ENCODE results near the gene NDEL1.

NDEL1 gene

DNA sequence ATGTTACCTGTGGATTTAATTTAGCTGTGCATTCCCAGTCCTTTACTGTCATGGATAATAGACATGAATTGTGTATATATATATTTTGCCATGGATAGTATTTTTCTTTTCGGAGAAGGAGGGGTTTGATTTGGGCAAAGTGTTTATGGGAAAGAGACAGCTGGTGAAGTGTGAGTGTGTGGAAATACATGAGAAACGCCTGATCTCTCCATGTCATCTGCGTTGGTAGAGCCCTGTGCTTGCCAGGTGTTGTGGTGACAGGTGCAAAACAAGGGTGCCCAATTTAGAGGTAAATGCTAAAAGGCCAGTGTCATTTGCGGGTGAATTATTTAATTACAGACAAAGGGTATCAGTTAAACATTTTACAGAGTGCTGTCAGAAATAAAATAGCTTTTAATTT lies 23.4 kb downstream of the NDEL1 start:
- no peak for DNase-seq

DNA sequence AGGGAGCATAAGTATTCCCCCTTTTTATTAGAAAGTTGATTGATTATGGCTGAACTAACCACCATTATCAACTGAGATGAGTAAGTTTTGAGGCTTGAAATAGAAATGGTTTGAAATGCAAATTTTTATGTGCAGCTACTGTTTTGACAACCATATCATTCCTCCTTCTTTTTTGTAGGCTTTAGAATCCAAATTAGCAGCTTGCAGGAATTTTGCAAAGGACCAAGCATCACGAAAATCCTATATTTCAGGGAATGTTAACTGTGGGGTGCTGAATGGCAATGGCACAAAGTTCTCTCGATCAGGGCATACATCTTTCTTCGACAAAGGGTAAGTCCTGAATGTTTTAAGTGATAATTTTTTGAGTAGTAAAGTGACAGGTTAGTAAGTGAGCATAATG lies 24.1 kb downstream of the NDEL1 start:
- DNase-seq = no peak

DNA sequence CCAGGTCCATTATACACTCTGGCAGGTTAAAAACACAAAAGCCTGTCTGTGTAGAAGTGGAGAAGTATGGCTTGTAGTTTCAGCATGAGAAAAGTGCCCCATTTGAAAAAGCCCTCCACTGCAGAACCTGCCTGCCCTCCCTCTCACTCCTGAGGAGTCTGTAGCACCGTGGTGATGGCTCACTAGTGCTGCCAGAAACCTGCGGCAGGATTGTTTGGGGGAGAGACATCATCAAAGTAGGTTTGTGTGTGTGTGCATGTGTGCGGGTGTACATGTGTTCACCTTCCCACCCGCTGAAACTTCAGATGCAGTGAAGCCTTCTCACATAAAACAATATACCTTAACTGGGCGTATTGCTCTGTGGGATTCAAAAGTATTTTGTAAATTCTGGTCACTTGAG lies 26.9 kb downstream of the NDEL1 start:
- DNase-seq = no peak

DNA sequence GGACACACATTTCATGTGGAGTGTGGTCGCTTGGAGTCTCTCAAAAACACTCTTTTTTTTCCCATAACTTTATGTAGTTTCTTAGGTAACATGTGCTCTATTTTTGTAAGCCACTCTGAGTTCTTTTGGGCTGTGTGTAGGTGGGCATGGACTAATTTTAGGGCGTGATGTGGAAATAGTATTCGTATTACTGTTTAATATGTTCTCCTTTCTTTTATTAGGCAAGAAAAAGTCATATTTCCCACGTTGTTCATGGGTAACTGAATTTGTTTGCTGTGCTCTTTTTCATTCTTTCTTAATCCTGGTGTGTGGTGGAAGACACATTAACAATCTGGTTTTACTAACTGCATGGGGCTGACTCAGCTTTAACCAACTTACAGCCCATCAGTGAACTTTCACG lies 27.4 kb downstream of the NDEL1 start:
- no peak for DNase-seq

DNA sequence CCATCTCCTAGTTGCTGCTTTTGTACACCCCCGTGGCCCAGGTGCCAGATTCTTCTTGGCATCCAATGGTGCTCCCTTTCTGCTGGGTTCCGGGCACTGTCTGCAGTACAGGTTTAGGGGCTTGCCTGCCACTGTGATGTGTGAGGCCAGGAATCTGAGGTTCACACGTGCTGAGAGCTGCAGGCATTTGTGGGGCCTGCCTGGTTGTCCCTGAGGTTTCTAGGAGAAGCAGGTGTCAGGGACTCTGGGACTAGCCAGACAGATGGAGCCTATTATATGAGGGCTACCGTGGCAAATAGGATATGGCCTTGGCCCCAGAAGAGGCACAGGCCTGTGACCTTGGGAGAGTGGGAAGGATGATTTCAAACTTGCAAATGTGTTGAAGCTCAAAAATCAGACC lies 29.3 kb downstream of the NDEL1 start:
- DNase-seq = no peak

DNA sequence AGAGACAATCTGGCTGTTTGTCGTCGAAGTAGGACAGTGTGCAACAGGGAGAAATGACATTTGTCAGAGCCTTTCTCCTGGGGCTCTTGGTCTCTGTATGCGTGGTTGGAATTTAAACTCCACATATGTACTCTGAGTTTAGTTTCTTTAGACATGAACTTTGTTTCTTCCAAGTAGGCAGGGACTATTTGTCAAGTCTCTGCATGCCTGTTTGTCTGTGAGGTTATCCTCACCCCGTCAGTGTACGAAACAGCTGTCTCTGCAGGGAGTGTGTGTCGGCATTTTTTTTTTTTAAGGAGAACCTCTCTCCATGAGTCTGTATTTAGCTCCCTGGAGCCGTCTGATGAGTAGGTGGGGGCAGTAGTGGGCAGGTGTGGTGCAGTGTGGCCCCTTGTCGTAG lies 29.7 kb downstream of the NDEL1 start:
- no peak for DNase-seq

DNA sequence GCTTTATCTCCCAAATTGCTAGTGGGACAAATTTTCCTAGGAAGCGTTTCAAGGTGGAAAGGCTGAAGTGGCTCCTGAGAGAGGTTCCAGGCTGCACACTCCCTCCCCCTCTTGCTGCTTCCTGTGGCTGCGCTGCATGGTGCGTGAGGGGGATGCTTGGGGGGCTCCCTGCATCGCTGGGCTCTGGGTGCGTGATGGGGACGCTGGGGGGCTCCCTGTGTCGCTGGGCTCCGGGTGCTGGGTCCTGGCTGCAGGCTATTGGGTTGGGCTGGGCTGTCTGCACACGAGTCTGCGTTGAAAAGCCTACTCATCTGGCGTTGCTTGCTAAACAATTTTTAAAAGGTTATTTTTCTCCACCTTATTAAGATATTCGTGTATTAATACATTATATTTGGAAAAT lies 30.1 kb downstream of the NDEL1 start:
- no peak for DNase-seq

DNA sequence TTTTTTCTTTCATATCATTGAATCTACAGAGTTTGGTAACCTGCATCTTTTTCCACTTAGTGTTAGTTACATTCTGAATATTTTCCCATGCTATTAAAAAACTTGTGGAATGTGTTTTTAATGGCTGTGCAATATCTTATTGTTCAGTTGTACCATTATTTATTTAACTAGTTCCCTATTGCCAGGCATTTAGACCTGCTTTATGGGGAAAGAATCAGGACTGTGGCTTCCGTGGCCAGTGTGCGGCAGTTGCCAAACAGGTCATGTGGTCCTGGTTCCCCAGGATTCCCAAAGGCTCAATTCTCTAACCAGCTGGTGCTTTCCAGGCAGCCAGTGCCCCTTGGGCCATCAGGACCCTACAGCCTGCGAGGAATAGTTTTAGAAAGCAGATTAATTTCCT lies 30.8 kb downstream of the NDEL1 start:
- DNase-seq = no peak

DNA sequence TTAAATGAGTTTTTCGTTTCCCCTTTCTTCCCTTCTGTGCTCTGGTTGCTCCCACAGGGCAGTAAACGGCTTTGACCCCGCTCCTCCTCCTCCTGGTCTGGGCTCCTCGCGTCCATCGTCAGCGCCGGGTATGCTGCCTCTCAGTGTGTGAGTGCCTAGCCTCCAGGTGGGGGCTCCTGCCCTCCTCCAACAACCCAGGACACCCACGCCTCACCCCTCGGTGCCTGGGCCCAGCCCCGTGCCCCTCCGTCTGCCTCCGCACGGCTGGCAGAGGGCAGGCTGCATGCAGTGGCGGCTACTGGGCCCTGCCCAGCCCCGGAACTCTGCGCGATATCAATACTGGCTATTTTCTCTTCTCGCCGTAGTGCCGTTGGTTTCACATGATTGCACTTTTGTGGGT lies 31.2 kb downstream of the NDEL1 start:
- no peak for DNase-seq

DNA sequence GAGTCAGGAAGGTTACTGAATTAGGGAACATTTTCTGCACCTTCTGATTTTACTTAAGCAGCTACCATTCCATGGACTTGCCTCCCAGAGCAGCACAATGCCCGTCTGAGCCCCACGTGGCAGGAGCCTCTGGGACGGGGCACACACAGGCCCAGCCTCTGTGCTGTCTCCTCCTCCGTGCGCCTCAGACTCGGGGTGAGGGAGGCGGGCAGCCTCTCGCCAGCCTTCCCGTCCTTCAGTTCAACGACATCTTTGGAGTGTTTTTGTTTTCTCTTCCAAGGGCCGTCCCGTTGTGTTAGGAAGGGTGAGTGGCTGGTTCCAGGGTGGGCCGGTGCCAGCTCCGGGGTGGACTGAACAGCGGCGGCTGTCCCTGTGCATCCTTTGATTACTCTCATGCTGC lies 31.8 kb downstream of the NDEL1 start:
- no peak for DNase-seq

DNA sequence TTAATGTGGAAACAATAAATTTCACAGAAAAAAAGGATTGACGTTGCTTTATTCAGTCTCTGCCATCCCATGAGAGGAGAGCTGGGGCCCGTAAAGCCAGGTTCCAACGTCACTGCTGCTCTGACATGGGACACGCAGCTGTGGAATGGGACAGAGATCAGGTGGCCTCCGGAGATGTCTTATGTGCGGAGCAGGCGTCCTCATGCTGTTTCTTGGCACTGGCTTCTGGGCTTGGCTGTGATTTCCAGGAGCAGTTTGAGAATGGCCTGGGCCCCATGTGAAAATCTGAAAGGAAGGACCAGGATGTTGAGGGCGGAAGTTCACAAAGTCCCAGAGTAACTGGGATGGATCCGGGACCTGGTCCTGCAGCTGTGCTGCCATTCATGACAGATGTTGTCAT lies 32.4 kb downstream of the NDEL1 start:
- no peak for DNase-seq

DNA sequence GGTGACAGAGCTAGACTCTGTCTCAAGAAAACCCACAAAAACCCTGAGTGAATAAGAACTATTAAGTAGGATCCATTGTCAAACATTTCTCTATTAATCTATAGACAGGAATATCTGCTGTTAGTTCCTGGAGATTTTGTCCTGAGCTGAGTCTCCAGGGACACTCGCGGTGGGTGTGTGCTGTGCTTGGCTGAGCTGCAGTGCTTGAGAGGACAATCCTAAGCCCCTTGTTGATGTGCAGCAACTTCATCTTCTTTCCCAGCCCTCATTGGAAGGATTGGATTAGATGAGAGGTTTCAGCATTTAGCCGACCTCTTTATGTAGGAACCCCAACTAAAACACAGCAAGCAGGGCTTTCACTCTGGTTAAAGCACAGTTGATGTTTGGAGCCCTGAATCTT lies 33.3 kb downstream of the NDEL1 start:
- no peak for DNase-seq

DNA sequence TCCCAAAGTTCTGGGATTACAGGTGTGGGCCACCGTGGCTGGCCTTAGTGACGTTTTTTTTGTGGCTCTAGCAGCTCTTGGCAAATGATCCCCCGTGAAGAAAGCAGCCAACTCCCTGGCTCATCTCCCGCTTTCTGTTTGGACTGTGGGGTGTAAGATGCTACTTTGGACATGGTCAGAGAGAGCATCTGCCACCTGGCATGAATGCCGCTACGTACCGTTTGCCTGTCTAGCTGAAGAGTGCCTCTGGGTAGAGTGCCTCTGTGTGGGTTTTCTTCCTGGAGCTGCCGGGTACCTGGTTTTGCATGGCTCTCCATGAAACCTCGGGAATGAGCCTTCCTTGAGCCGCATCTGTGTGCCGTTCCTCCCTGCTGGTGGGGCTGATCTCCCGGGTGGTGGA lies 34.3 kb downstream of the NDEL1 start:
- no peak for DNase-seq

DNA sequence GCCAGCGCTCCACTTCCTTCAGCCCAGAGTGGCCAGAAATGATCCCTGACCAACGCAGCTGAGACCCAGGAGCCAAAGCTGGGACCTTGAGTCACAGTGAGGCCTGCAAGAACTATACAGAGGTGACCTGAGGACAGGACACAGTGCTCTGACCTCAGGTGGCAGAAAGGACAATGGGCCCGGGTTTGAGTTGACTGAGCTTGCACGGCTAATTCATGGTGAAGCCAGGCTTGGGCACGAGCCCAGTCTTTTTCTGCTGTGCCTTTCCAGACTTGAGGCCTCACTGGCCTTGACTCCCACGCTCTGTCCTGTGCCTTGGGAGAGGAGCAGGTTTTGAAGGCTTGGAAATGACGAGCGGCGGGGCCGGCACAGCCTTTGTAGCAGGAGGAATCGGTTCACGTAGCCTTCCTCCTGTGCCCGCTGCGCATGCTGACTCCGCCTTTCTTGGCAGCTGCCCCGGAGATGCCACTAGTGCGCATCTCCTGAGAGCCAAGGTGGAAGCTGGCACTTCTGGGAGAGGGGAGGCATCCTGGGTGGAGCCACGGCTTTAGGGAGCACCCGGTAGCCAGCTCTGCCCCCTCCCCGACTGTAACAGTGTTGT lies 34.9 kb downstream of the NDEL1 start:
- DNase-seq = no peak

DNA sequence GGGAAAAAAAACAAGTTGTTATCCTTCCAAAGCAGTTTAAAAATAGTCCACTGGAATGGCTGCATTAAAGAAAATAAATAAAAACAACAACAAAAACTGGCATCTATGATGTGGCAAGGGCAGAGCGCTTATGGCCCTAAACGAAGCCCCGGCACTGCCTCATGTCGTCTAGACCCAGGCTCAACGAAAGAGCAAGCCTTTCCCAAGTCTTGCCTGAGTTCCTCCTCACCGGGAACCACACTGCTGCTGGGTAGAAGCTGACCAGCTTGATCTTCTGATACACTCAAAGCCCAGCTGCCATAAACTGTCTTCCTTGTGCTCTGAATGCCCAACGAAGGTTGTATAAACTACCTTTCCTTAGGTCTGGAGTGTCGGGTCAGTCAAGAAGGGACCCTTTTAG lies 37.0 kb downstream of the NDEL1 start:
- DNase-seq = no peak

DNA sequence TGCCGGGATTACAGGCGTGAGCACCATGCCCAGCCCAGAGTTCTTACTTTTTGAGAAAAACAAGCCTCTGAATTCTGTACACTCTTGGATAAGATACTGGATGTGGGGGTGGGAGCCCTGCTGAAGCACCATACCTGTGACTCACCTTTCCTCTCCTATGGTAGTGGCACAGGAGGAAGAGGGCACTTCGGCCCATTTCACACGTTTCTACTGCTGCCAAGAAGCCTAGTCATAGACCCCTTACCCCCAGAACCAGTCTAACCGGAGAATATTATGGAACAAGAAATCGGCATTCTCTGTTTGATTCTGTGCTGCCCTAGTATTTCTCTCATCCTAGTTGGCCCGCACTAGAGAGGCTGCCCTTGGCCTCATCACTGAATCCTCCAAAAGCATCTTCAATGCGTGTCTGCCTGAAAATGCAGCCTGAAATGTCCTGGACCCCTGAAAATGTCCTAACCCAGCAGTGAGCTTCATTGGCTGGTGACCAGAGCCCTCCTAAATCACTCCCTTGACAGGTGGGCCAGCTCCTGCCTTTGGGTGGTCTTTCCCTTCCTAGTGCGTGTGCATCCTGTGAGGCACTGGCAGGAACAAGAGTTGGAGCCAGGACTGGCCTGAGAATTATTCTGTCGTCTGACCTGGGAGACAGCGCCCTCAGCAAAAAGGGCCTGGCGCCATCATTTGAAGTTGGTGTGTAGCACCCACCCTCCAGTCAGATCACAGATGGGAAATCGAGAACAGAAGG lies 37.9 kb downstream of the NDEL1 start:
- no peak for DNase-seq

DNA sequence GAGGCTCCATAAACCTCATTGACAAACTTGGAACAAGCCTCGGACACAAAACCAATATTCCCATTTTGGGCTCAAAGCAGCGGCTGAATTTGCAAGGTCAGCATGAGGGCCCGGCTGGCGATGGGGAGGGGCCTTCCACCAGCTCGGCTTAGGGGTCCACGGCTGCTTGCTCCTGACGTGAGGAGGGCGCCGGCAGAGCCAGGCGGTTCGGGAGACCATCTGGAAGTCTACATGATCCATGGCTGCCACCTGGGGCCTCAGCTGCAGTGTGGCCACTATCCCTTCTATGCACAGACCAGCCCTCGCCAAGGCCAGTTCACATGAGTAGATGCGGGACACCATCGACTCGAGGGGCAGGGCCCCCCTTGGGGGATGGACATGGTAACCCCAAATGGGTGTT lies 39.1 kb downstream of the NDEL1 start:
- DNase-seq = no peak

DNA sequence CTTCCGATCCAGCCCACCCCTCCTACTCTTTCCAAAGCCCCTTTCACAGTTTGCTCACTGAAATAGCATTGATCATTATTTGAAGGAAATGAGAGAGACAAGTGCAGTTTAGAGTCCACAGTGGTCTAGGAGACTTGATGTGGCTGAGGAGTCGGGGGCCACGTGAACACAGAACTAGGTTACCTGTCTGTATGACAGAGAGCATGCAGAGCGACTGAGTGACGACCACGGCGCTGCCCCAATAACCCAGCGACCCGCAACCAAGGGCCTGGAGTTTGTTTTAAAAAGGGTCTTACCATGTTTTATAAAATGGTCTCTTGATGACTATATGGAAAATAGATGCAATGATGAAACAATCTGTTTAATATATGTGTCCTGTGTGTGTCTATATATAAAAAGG lies 39.5 kb downstream of the NDEL1 start:
- DNase-seq = no peak

DNA sequence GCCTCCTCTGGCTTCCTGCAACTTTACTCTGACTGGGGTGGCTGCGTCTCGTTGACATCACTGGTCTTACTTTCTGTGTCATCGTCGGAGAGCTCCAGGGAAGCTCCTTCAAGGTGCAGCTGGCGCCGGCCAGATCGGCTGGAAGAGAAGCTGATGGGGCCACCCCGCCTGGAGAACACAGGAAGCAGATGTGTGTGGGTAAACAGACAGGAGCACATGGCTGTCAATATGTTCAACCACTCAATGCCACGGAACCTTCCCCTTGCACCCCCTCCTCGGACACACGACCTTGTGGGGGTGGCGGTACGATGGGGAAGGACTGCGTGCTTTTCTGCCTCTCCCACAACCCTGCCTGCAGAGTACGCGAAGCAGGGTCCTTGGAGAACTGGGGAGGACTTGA lies 40.1 kb downstream of the NDEL1 start:
- no peak for DNase-seq

DNA sequence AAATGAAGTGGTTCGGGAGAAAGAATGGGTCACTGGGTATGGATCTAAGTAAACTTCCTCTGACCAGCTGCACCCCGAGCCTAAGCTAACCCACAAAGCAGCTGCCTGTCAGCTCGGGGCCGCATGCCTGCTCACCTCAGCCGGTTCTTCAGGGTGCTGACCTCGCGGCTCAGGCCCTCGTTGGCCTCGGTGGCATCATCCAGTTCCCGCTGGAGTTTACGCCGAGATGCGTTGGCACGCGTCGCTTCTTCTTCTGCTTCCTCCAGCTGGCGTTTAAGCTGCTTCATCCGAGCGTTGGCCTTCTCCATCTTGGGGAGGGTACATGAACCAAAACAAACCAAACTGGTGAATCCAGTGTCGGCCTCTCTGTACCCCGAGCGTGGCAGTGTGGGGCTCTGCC lies 41.1 kb downstream of the NDEL1 start:
- DNase-seq = no peak

DNA sequence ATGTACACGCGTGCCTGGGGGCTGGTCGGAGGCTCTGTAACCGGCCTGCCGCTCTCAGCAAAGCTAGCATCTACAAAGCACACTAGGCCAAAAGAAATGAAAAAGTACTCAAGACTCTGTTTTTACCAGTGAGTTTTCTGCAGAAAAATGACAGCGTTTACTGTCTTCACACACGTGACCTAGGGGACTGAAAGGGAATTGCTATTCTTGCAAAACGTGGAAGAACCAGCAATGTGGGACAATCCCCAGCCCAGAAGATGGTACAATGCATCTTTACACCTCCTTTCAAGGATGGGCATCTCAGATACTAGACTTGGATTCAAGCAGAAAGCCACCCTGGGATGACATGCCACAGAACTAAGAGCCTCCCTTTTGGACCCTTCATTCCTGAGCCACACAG lies 41.5 kb downstream of the NDEL1 start:
- no peak for DNase-seq

DNA sequence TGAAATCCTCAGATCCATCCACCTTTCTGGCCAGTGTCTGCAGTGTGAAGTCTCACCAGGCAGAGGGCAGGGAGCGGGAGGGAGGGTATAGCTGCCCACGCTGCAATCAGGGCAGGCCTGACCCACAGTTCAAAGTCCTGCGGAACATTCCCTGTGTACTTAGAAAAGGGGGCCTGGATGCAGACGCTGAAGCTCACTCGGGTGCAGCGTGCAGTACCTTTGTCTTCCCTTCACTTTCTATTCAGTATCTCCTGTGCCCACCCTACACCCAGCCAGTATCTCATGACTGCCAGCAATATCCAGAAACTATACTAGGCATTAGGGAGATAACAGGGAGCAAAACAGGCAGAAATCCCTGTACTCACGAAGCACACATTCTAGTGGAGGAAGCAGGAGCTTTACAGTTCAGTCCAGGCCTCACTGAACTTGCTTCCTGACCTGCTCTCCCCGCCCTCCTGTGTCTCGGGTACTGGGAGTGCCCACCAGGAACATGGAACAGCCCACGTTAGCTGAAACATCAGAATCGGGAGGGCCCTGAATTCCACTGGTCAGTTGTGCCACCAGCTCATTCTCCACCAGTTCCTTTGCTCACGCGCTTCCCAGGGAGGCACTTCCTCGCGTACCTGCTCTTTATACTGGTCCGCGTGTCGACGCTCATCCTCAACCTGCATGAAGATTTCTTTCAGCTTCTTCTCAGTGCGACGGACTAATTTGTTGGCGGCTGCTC lies 42.2 kb downstream of the NDEL1 start:
- no peak for DNase-seq

DNA sequence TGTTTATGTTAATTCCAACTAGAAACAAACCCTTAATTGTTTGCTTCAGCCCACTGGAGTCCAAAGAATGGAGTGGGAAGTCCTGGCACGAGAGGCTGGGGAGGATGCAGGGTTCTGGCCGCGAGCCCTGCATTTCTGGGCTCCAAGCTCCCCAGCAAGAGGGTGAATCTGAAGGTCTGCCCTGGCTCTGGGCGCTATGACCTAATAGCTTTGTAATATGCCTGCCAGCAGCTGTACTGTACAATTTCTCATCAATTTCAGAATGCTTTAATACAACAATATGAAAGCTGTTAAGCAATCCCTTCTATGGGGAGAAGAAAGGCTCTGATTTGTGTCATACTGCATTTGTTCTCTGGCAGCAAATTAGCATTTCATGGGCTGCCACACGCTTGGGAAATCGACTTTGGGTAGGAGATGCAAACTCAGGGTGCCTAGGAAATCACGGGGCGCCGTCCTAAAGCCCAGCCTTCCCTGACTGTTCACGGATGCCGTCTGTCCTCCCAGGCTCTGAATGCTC lies 43.8 kb downstream of the NDEL1 start:
- DNase-seq = no peak
